ENCODE measurements around the gene PPCDC.

- TF ChIP-seq, protein P1, sequence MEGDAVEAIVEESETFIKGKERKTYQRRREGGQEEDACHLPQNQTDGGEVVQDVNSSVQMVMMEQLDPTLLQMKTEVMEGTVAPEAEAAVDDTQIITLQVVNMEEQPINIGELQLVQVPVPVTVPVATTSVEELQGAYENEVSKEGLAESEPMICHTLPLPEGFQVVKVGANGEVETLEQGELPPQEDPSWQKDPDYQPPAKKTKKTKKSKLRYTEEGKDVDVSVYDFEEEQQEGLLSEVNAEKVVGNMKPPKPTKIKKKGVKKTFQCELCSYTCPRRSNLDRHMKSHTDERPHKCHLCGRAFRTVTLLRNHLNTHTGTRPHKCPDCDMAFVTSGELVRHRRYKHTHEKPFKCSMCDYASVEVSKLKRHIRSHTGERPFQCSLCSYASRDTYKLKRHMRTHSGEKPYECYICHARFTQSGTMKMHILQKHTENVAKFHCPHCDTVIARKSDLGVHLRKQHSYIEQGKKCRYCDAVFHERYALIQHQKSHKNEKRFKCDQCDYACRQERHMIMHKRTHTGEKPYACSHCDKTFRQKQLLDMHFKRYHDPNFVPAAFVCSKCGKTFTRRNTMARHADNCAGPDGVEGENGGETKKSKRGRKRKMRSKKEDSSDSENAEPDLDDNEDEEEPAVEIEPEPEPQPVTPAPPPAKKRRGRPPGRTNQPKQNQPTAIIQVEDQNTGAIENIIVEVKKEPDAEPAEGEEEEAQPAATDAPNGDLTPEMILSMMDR (IDR thresholded peaks at IDR 0.05): no peak
- TF ChIP-seq POLR2A (IDR thresholded peaks at IDR 0.05) (no peak), POLR2AphosphoS5 (IDR thresholded peaks at IDR 0.05) (no peak), EP300 (IDR thresholded peaks at IDR 0.05) (no peak)
These were observed 5.6 kb downstream of the PPCDC start for GRCh38 chr15:75028991-75029377.

Measured in upper lobe of left lung (tissue), 4 donors.